Transverse colon (tissue), 4 donors: ENCODE data around the gene SAP130. TPM values are rescaled to one million over a fixed set of nuclear protein-coding genes. Genes with fewer than 3 reads are reported as not detected.

ENCODE experiments used
- DNase-seq: peaks from one replicate; pipeline ENCODE4 v3.0.0-alpha.2; 2019
- H3K27ac ChIP-seq, 4 donors: fragments of 200-600 bp; sonication (generic); 2 replicates each; pipeline ENCODE4 v1.5.1; 2016 to 2018; ENCODE audit warnings: inconsistent platforms in 4 of 4
- H3K27me3 ChIP-seq: fragments of 200-600 bp; sonication (generic); 2 replicates; pipeline ENCODE4 v1.5.1; 2017; ENCODE audit warnings: inconsistent platforms
- H3K36me3 ChIP-seq, 4 donors: fragments of 200-600 bp; sonication (generic); 2 replicates each; pipeline ENCODE4 v1.5.1; 2017 to 2019; ENCODE audit warnings: inconsistent platforms in 4 of 4
- H3K4me1 ChIP-seq, 4 donors: fragments of 200-600 bp; sonication (generic); 2 replicates each; pipeline ENCODE4 v1.5.1; 2017 to 2020; ENCODE audit warnings: inconsistent platforms in 4 of 4
- H3K4me3 ChIP-seq, 4 donors: fragments of 200-600 bp; sonication (generic); 1 replicate in 1 of 4; 2 replicates in 3 of 4; pipeline versions ENCODE4 v1.5.1 to v1.6.1; 2017 to 2019; ENCODE audit warnings: inconsistent platforms in 4 of 4
- H3K9me3 ChIP-seq, 2 donors: fragments of 200-600 bp; sonication (generic); 2 replicates each; pipeline ENCODE4 v1.5.1; 2017 to 2019; ENCODE audit warnings: inconsistent platforms in 2 of 2
- CTCF ChIP-seq, 5 experiments: fragments of 200-600 bp in 3 of 5; fragments of 450-650 bp in 2 of 5; sonication (generic) in 3 of 5; IDR thresholded peaks; 1 replicate in 2 of 5; 2 replicates in 3 of 5; pipeline ENCODE4 v1.5.1; 2016 to 2017; ENCODE audit warnings: antibody characterized with exemption in 5 of 5, inconsistent platforms in 3 of 5, mild to moderate bottlenecking in 2 of 5, moderate library complexity in 1 of 5
- EP300 ChIP-seq: sonication (generic); formaldehyde crosslinking; IDR thresholded peaks from one replicate; pipeline ENCODE4 v1.6.1; 2017; ENCODE audit warnings: antibody characterized with exemption, low read depth
- POLR2A ChIP-seq: fragments of 450-650 bp; IDR thresholded peaks from one replicate; pipeline ENCODE4 v1.6.1; 2016; ENCODE audit warnings: antibody characterized with exemption, mild to moderate bottlenecking, moderate library complexity
- POLR2AphosphoS5 ChIP-seq, 3 donors: sonication (generic); formaldehyde crosslinking; IDR thresholded peaks; one replicate each; pipeline ENCODE4 v1.6.1; 2016; ENCODE audit warnings: antibody characterized with exemption in 3 of 3
- WGBS, 2 donors: methylation state at CpG; one replicate each; pipeline ENCODE4 v1.1.5; 2018; ENCODE audit warnings: low coverage in 1 of 2; 5-methylcytosine and 5-hydroxymethylcytosine counted together
- in situ Hi-C, 4 donors: fragments of 200-750 bp; cut with MboI; loops; one replicate each; pipeline versions ENCODE4 v1.15.0 to v1.15.1; 2017; ENCODE audit warnings: low sequenced_read_pairs in 3 of 4, low pct_ligation_motif_present in 1 of 4, low pct_unique_long_range_greater_than_20kb in 1 of 4
- intact Hi-C: fragments of 100-400 bp; cut with DNase I; formaldehyde crosslinking; loops from one replicate; pipeline ENCODE4 v1.15.1; 2023; ENCODE audit warnings: low total_unique reads
- total RNA-seq, 4 donors: library from RNA; depleted of rRNA; stranded (reverse); fragments of >200 nt; gene quantifications; one replicate each; pipeline ENCODE4 v1.1.0, GENCODE V29; 2016

Gene SAP130
- total RNA-seq, 4 donors from 2014 or later: 2.6 to 23.9 (median 13.0) TPM

GRCh38 chr2:128026448-128027277, 1.2 kb downstream of the SAP130 start:
- TF ChIP-seq POLR2A (no peak), CTCF (IDR thresholded peaks at IDR 0.05) (no peak), POLR2AphosphoS5 (IDR thresholded peaks at IDR 0.05) (no peak), EP300 (no peak)
- Histone ChIP-seq H3K27ac (peak overlapping the region; percentile 95 to 99 (median 98)), H3K27me3 (no peaks in the 10 kb centered on the region), H3K36me3 (no peaks in the 10 kb centered on the region), H3K4me1 (peaks cover 5 to 19% (median 16%) of the 10 kb centered on the region in 4 donors), H3K4me3 (peak overlapping the region; percentile 63 to 100 (median 90)), H3K9me3 (no peaks in the 10 kb centered on the region)
- intact Hi-C loops (loop anchor here (5.0 kb wide), 1 partner anchor 66 kb away; the partner anchor contains the start of gene UGGT1), in situ Hi-C loops (no loop called here)
- 1% methylated on average over 10 to 52 of the region's 57 CpGs for WGBS, 2 donors
- no peak for DNase-seq

GRCh38 chr2:128024816-128025215, 3.0 kb downstream of the SAP130 start:
- peaks cover 5 to 19% (median 16%) of the 10 kb centered on the region in 4 donors for H3K4me1 ChIP-seq
- no peak overlapping the region for H3K27ac ChIP-seq
- no peak for DNase-seq
- H3K27me3 ChIP-seq: no peaks in the 10 kb centered on the region
- H3K36me3 ChIP-seq: peaks cover 0 to 2% (median 0%) of the 10 kb centered on the region in 4 donors
- no peaks in the 10 kb centered on the region for H3K9me3 ChIP-seq
- intact Hi-C loops (loop anchor here (5.0 kb wide), 1 partner anchor 67 kb away; the partner anchor contains the start of gene UGGT1), in situ Hi-C loops (no loop called here)
- TF ChIP-seq POLR2A: no peak
- no peak for TF ChIP-seq CTCF (IDR thresholded peaks at IDR 0.05)
- H3K4me3 ChIP-seq: no peak overlapping the region
- 95% methylated on average over 4 of the region's 4 CpGs; no CpG with 5 or more reads in 1 of the 2 donors for WGBS, 2 donors

GRCh38 chr2:128017561-128017960, 10.3 kb downstream of the SAP130 start:
- no peaks in the 10 kb centered on the region for H3K9me3 ChIP-seq
- no peaks in the 10 kb centered on the region for H3K4me1 ChIP-seq
- 84 to 94% methylated on average over 2 to 8 of the region's 8 CpGs for WGBS, 2 donors
- TF ChIP-seq POLR2A (no peak), EP300 (no peak), CTCF (IDR thresholded peaks at IDR 0.05) (no peak), POLR2AphosphoS5 (IDR thresholded peaks at IDR 0.05) (no peak)
- H3K36me3 ChIP-seq: peaks cover 0 to 60% (median 25%) of the 10 kb centered on the region in 4 donors
- no peak for DNase-seq
- in situ Hi-C loops (loop anchor here in 1 of 4 donors (10.0 kb wide), 1 partner anchor 153 kb away; no protein-coding TSS in a partner anchor), intact Hi-C loops (no loop called here)
- no peak overlapping the region for H3K4me3 ChIP-seq
- no peaks in the 10 kb centered on the region for H3K27me3 ChIP-seq
- H3K27ac ChIP-seq: no peak overlapping the region

GRCh38 chr2:128016620-128017019, 11.2 kb downstream of the SAP130 start:
- peaks cover 0 to 69% (median 29%) of the 10 kb centered on the region in 4 donors for H3K36me3 ChIP-seq
- in situ Hi-C loops (loop anchor here in 1 of 4 donors (10.0 kb wide), 1 partner anchor 152 kb away; no protein-coding TSS in a partner anchor), intact Hi-C loops (no loop called here)
- no peaks in the 10 kb centered on the region for H3K27me3 ChIP-seq
- WGBS, 2 donors: 100% methylated on average over 2 of the region's 2 CpGs; no CpG with 5 or more reads in 1 of the 2 donors
- no peaks in the 10 kb centered on the region for H3K4me1 ChIP-seq
- TF ChIP-seq POLR2AphosphoS5 (IDR thresholded peaks at IDR 0.05) (no peak), CTCF (IDR thresholded peaks at IDR 0.05) (no peak), POLR2A (no peak), EP300 (no peak)
- H3K27ac ChIP-seq: no peak overlapping the region
- no peak for DNase-seq
- H3K4me3 ChIP-seq: no peak overlapping the region
- no peaks in the 10 kb centered on the region for H3K9me3 ChIP-seq
